ENCODE results near the gene GUCD1.

GUCD1 gene

GRCh38 chr22:24504540-24504939 is 50.4 kb downstream of the GUCD1 start:
- no peak for DNase-seq

- no peak for DNase-seq
Measured at GRCh38 chr22:24503843-24504338, 51.0 kb downstream of the GUCD1 start.

GRCh38 chr22:24503137-24503842 is 51.6 kb downstream of the GUCD1 start:
- DNase-seq = peak in 12 of 56 donors; percentile 4 to 53 (median 10)

GRCh38 chr22:24502541-24502940 is 52.4 kb downstream of the GUCD1 start:
- no peak for DNase-seq

GRCh38 chr22:24502034-24502433 is 52.9 kb downstream of the GUCD1 start:
- no peak for DNase-seq

- DNase-seq = no peak
Measured at GRCh38 chr22:24501301-24502005, 53.5 kb downstream of the GUCD1 start.

GRCh38 chr22:24500277-24500820 is 54.6 kb downstream of the GUCD1 start:
- no peak for DNase-seq

GRCh38 chr22:24499706-24500276 is 55.1 kb downstream of the GUCD1 start:
- no peak for DNase-seq

GRCh38 chr22:24498824-24499223 is 56.1 kb downstream of the GUCD1 start:
- DNase-seq = peak in 19 of 56 donors; percentile 14 to 76 (median 42)

GRCh38 chr22:24497841-24498258 is 57.1 kb downstream of the GUCD1 start:
- DNase-seq = no peak

- no peak for DNase-seq
Measured at GRCh38 chr22:24496661-24497060, 58.3 kb downstream of the GUCD1 start.

GRCh38 chr22:24496234-24496633 is 58.7 kb downstream of the GUCD1 start:
- no peak for DNase-seq

GRCh38 chr22:24495365-24495675 is 59.6 kb downstream of the GUCD1 start:
- no peak for DNase-seq

GRCh38 chr22:24494528-24495364 is 60.2 kb downstream of the GUCD1 start, which contains the start of gene UPB1:
Gene UPB1 (plus strand): TSS chr22:24495332. CDS start chr22:24495404, 72 bp downstream.
- DNase-seq = no peak

GRCh38 chr22:24494167-24494527 is 60.8 kb downstream of the GUCD1 start:
- DNase-seq = no peak

- DNase-seq = peak in 1 of 56 donors; percentile 6
Measured at GRCh38 chr22:24492391-24492790, 62.5 kb downstream of the GUCD1 start.

Data from nucleus accumbens (tissue), 56 donors.